Regular cardiac myocyte (primary cell): ENCODE measurements around the gene NEK4. TPM values are rescaled to one million over a fixed set of nuclear protein-coding genes. Genes with fewer than 3 reads are reported as not detected.

Experiments
- total RNA-seq: library from RNA; depleted of rRNA; stranded (reverse); fragments of >200 nt; gene quantifications from 2 replicates; pipeline ENCODE4 v1.2.3, GENCODE V29; 2014

Gene NEK4
- total RNA-seq, result 17.8 and 24.7 TPM in 2 replicates

DNA sequence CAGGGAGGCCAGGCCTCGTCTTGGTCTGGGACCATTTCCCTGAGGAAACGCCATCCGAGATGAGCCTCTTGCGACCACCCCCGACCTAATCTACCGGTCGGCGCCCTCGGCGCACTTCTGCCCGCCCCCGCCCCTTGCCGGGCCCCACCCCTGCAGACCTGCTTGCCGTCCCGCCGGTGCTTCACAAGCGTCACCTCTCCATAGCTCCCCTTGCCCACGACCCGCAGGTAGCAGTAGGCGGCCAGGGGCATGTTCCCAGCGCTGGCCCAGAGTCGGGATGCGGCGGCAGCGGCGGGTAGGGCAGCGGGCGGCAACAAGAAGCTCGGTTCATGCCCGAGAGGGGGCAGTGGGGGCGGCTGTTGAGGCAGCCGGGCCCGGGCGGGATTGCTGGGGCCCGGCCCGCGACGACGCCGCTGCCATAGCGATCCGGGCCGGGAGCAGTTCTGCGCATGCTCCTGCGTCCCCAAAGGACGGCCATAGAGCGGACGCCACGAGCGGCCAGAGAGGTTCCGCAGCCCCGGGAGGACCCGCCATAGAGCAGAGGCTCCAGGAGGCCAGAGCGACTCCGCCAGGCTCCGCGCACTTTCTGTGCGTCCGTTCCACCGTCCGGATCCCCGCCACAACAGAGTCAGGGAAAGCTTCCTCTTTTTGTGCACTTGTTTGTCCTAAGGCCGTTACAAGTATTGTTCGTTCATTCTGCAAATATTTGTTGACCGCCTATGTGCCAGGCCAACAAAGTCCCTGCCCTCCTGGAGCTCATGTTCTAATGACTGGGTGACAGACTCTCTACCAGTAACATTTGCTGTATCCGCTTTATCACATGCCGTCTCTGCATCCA is at the start of gene NEK4:
Gene NEK4 (minus strand): TSS at position 445 of the 838 bp plus-strand sequence. CDS start 194 bp downstream, at position 251.

GRCh38 chr3:52794612-52795099 is 23.9 kb upstream of the NEK4 start, which contains the start of gene ITIH3:
ITIH3 (plus strand) TSS chr3:52794796; CDS start chr3:52794804, 8 bp downstream.

GRCh38 chr3:52777127-52777958 is 6.6 kb upstream of the NEK4 start, which contains the start of gene ITIH1:
ITIH1 (plus strand) TSS chr3:52777599; CDS start chr3:52777616, 17 bp downstream.

GRCh38 chr3:52705688-52706686 is 64.8 kb downstream of the NEK4 start, which contains the start of the genes GLT8D1 and SPCS1:
GLT8D1 (minus strand) TSS chr3:52705791; CDS start chr3:52700460, 5,331 bp downstream.
SPCS1 (plus strand) TSS chr3:52706106; CDS start chr3:52706247, 141 bp downstream.

DNA sequence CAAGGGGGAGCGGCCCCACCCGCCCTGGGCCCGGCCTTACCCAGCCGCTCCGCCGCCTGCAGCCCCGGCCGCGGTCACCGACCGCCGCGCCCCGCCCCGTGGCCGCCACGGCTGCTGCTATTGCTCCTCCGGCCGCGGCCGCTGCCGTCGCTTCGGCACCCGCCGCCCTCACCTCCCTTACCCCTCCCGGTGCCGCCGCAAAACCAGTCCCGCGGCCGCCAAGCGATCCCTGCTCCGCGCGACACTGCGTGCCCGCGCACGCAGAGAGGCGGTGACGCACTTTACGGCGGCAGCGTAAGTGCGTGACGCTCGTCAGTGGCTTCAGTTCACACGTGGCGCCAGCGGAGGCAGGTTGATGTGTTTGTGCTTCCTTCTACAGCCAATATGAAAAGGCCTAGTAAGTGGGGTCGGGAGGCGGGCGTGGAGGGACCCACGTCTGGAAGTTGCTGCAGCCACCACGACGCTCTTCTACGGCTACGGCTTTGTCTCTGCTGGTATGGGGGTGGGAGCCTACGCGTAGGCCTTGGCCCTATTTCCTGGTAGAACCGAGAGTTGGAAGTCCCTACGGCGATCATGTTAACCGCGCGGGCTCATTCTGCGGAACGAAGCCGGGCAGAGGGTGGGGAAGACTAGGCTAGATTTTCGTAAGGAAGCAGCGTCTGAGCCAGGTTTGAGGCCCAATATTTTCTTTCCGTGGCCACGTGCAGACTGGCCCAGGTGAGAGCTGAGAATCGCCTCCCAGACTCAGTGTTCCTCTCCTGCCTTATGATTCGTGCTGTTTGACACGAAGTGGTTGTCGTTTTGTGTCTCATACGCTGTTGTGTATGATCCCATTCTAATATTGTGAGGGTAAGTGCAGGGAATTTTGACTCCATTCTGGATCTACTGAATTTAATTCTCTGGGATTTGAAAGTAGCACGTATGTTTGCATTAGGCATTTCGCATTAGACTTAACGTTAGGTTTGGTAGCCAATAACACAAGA is 84.7 kb downstream of the NEK4 start, which contains the start of the genes GNL3 and PBRM1:
Gene GNL3 (plus strand): TSS at position 324 of the 983 bp plus-strand sequence. CDS start 61 bp downstream, at position 385.
Gene PBRM1 (minus strand): TSS at position 205 of the 983 bp plus-strand sequence.

Other genes starting within 250 kb of the NEK4 start
- 25.1 and 93.9 TPM in 2 replicates for gene NT5DC2, start 237.1 kb downstream of the NEK4 start, total RNA-seq
- 3.7 and 7.5 TPM in 2 replicates for gene UQCC5, start 234.3 kb downstream of the NEK4 start, total RNA-seq
- gene PBRM1, start 85.0 kb downstream of the NEK4 start, total RNA-seq, result 53.8 and 64.0 TPM in 2 replicates
- 160 and 167 TPM in 2 replicates for gene GNL3, start 84.9 kb downstream of the NEK4 start, total RNA-seq
- 112 and 118 TPM in 2 replicates for gene GLT8D1, start 65.1 kb downstream of the NEK4 start, total RNA-seq
- 71.6 and 96.6 TPM in 2 replicates for gene SPCS1, start 64.8 kb downstream of the NEK4 start, total RNA-seq
- 0.56 TPM in 1 of 2 replicates, not detected in the other for gene ITIH1, start 6.7 kb upstream of the NEK4 start, total RNA-seq
- 0.19 and 0.85 TPM in 2 replicates for gene ITIH3, start 23.9 kb upstream of the NEK4 start, total RNA-seq
- gene ITIH4, start 59.7 kb upstream of the NEK4 start, total RNA-seq, result 0.96 and 2.3 TPM in 2 replicates
- 0.56 TPM in 1 of 2 replicates, not detected in the other for gene MUSTN1, start 64.1 kb upstream of the NEK4 start, total RNA-seq
- gene STIMATE, start 126.6 kb upstream of the NEK4 start, total RNA-seq, result 16.5 and 17.5 TPM in 2 replicates